Thyroid gland (tissue), 4 donors: Measurements from ENCODE around the gene BTRC.

ENCODE experiments used
- POLR2A ChIP-seq, 2 donors: fragments of 450-650 bp; IDR thresholded peaks; one replicate each; pipeline ENCODE4 v1.6.1; 2017; ENCODE audit warnings: antibody characterized with exemption in 2 of 2, mild to moderate bottlenecking in 2 of 2, moderate library complexity in 1 of 2
- TF ChIP-seq, protein P1 (sequence below), 6 experiments: fragments of 200-600 bp in 3 of 6; fragments of 450-650 bp in 3 of 6; sonication (generic) in 3 of 6; IDR thresholded peaks; one replicate each; pipeline ENCODE4 v1.5.1; 2016 to 2019; ENCODE audit warnings: antibody characterized with exemption in 6 of 6, mild to moderate bottlenecking in 2 of 6, inconsistent platforms in 1 of 6, moderate library complexity in 1 of 6

GRCh38 chr10:101601541-101601940, 247.6 kb downstream of the BTRC start:
- TF ChIP-seq, protein P1, sequence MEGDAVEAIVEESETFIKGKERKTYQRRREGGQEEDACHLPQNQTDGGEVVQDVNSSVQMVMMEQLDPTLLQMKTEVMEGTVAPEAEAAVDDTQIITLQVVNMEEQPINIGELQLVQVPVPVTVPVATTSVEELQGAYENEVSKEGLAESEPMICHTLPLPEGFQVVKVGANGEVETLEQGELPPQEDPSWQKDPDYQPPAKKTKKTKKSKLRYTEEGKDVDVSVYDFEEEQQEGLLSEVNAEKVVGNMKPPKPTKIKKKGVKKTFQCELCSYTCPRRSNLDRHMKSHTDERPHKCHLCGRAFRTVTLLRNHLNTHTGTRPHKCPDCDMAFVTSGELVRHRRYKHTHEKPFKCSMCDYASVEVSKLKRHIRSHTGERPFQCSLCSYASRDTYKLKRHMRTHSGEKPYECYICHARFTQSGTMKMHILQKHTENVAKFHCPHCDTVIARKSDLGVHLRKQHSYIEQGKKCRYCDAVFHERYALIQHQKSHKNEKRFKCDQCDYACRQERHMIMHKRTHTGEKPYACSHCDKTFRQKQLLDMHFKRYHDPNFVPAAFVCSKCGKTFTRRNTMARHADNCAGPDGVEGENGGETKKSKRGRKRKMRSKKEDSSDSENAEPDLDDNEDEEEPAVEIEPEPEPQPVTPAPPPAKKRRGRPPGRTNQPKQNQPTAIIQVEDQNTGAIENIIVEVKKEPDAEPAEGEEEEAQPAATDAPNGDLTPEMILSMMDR (IDR thresholded peaks at IDR 0.05): no peak
- no peak for TF ChIP-seq POLR2A (IDR thresholded peaks at IDR 0.05)
